Neuronal stem cell (in vitro differentiated cells): ENCODE data around the gene ALDH1L1.

Source experiments
- DNase-seq: peaks from one replicate; pipeline ENCODE4 v3.0.0-alpha.2; 2013; ENCODE audit warnings: low spot score
- H2AFZ ChIP-seq: one replicate; pipeline ENCODE4 v1.6.1; 2013; ENCODE audit warnings: mild to moderate bottlenecking, low read length, inconsistent platforms
- H2AK5ac ChIP-seq: 2 replicates; pipeline ENCODE4 v1.6.1; 2013; ENCODE audit warnings: low read depth, mild to moderate bottlenecking, inconsistent platforms, low read length, moderate library complexity, mixed read lengths
- H2BK120ac ChIP-seq: 2 replicates; pipeline ENCODE4 v1.6.1; 2013; ENCODE audit warnings: low read depth, mild to moderate bottlenecking, inconsistent platforms, low read length, moderate library complexity, mixed read lengths
- H2BK12ac ChIP-seq: one replicate; pipeline ENCODE4 v1.6.1; 2013; ENCODE audit warnings: low read length, inconsistent platforms
- H2BK15ac ChIP-seq: 2 replicates; pipeline ENCODE4 v1.6.1; 2013; ENCODE audit warnings: mild to moderate bottlenecking, low read length, inconsistent platforms, mixed read lengths
- H2BK5ac ChIP-seq: one replicate; pipeline ENCODE4 v1.6.1; 2013; ENCODE audit warnings: inconsistent platforms, mild to moderate bottlenecking, low read length, moderate library complexity
- H3K14ac ChIP-seq: one replicate; pipeline ENCODE4 v1.6.1; 2013; ENCODE audit warnings: low read length, inconsistent platforms
- H3K18ac ChIP-seq: 2 replicates; pipeline ENCODE4 v1.6.1; 2013; ENCODE audit warnings: low read length, inconsistent platforms
- H3K23ac ChIP-seq: 2 replicates; pipeline ENCODE4 v1.6.1; 2013; ENCODE audit warnings: low read depth, mild to moderate bottlenecking, mixed read lengths, low read length, inconsistent platforms; ENCODE audit not compliant: poor library complexity
- H3K27ac ChIP-seq: replicated peaks from 3 replicates; pipeline ENCODE4 v1.5.1; 2013; ENCODE audit warnings: low read length, inconsistent platforms
- H3K27me3 ChIP-seq, 3 experiments: 2 replicates each; pipeline ENCODE4 v1.6.1; 2013; ENCODE audit warnings: low read length in 3 of 3, mild to moderate bottlenecking in 2 of 3, inconsistent platforms in 1 of 3, low read depth in 1 of 3, mixed read lengths in 1 of 3, moderate library complexity in 1 of 3; ENCODE audit not compliant: control insufficient read depth in 3 of 3, insufficient read depth in 3 of 3
- H3K36me3 ChIP-seq, 2 donors: replicated peaks in 1 of 2; 2 replicates each; pipeline ENCODE4 v1.6.1; 2013; ENCODE audit warnings: low read length in 2 of 2; ENCODE audit not compliant: control insufficient read depth in 2 of 2, insufficient read depth in 2 of 2
- H3K4ac ChIP-seq: 2 replicates; pipeline ENCODE4 v1.6.1; 2013; ENCODE audit warnings: inconsistent platforms, mild to moderate bottlenecking, low read length, moderate library complexity
- H3K4me1 ChIP-seq, 2 donors: 1 replicate in 1 of 2; 2 replicates in 1 of 2; pipeline ENCODE4 v1.6.1; 2013; ENCODE audit warnings: low read length in 2 of 2, low read depth in 1 of 2; ENCODE audit not compliant: control insufficient read depth in 2 of 2, insufficient read depth in 1 of 2
- H3K4me2 ChIP-seq: one replicate; pipeline ENCODE4 v1.6.1; 2013; ENCODE audit warnings: mild to moderate bottlenecking, low read length, inconsistent platforms; ENCODE audit not compliant: insufficient read depth, poor library complexity, severe bottlenecking
- H3K4me3 ChIP-seq, 2 donors: 2 replicates each; pipeline ENCODE4 v1.5.1; 2013; ENCODE audit warnings: low read length in 2 of 2, mild to moderate bottlenecking in 2 of 2, inconsistent platforms in 1 of 2, moderate library complexity in 1 of 2
- H3K79me1 ChIP-seq: one replicate; pipeline ENCODE4 v1.6.1; 2013; ENCODE audit warnings: low read depth, mild to moderate bottlenecking, inconsistent platforms, low read length, moderate library complexity
- H3K9ac ChIP-seq: one replicate; pipeline ENCODE4 v1.6.1; 2013; ENCODE audit warnings: mild to moderate bottlenecking, low read depth, low read length, inconsistent platforms; ENCODE audit not compliant: poor library complexity
- H3K9me3 ChIP-seq, 2 donors: replicated peaks in 1 of 2; 2 replicates each; pipeline versions ENCODE3 to v1.6.1; 2013; ENCODE audit warnings: low read length in 2 of 2, mild to moderate bottlenecking in 2 of 2, inconsistent platforms in 1 of 2, low read depth in 1 of 2, mixed read lengths in 1 of 2, moderate library complexity in 1 of 2; ENCODE audit not compliant: control insufficient read depth in 2 of 2, insufficient read depth in 1 of 2
- H4K8ac ChIP-seq: one replicate; pipeline ENCODE4 v1.6.1; 2013; ENCODE audit warnings: low read depth, mild to moderate bottlenecking, inconsistent platforms, low read length, moderate library complexity
- H4K91ac ChIP-seq: one replicate; pipeline ENCODE4 v1.6.1; 2013; ENCODE audit warnings: low read length, low read depth, mild to moderate bottlenecking, inconsistent platforms; ENCODE audit not compliant: poor library complexity
- WGBS, 2 donors: extraction: QIAGEN DNeasy Blood & Tissue Kit; methylation state at CpG; one replicate each; pipeline ENCODE4 v1.1.7; 2013; ENCODE audit warnings: missing lambda C conversion rate in 2 of 2, mixed read lengths in 1 of 2; ENCODE audit not compliant: insufficient read length in 2 of 2, insufficient replicate concordance in 1 of 2; ENCODE audit errors: extremely low coverage in 2 of 2; 5-methylcytosine and 5-hydroxymethylcytosine counted together

Gene ALDH1L1

GRCh38 chr3:126124896-126125295 is 55.5 kb downstream of the ALDH1L1 start:
- Histone ChIP-seq H3K36me3 (no peaks in the 10 kb centered on the region), H4K91ac (no peak overlapping the region), H3K9me3 (no peaks in the 10 kb centered on the region), H2AK5ac (no peak overlapping the region), H3K4me3 (no peak overlapping the region), H3K9ac (no peak overlapping the region), H3K79me1 (no peaks in the 10 kb centered on the region), H2BK15ac (no peak overlapping the region), H3K14ac (no peak overlapping the region), H3K4me1 (peaks cover 0 to 21% of the 10 kb centered on the region in 2 donors), H3K27me3 (peaks cover 0 to 46% (median 0%) of the 10 kb centered on the region in 3 experiments), H2AFZ (no peak overlapping the region), H3K23ac (no peak overlapping the region), H3K4ac (no peak overlapping the region), H2BK5ac (no peak overlapping the region), H3K4me2 (no peak overlapping the region), H3K18ac (no peak overlapping the region), H3K27ac (no peak overlapping the region), H2BK12ac (no peak overlapping the region), H4K8ac (no peak overlapping the region), H2BK120ac (no peak overlapping the region)
- no peak for DNase-seq
- WGBS, 2 donors = no CpG with 5 or more reads among the region's 9 CpGs

- Histone ChIP-seq H3K79me1 (no peaks in the 10 kb centered on the region), H3K27me3 (peaks cover 0 to 45% (median 0%) of the 10 kb centered on the region in 3 experiments), H2BK120ac (no peak overlapping the region), H2AK5ac (no peak overlapping the region), H3K23ac (no peak overlapping the region), H2AFZ (no peak overlapping the region), H4K8ac (no peak overlapping the region), H2BK15ac (no peak overlapping the region), H3K4me2 (no peak overlapping the region), H3K4me1 (peaks cover 0 to 21% of the 10 kb centered on the region in 2 donors), H3K4ac (no peak overlapping the region), H3K36me3 (no peaks in the 10 kb centered on the region), H4K91ac (no peak overlapping the region), H3K9me3 (no peaks in the 10 kb centered on the region), H2BK5ac (no peak overlapping the region), H3K4me3 (no peak overlapping the region), H2BK12ac (no peak overlapping the region), H3K27ac (no peak overlapping the region), H3K9ac (no peak overlapping the region), H3K14ac (no peak overlapping the region), H3K18ac (peak overlapping the region; percentile 35)
- DNase-seq = no peak
- no CpG with 5 or more reads among the region's 10 CpGs for WGBS, 2 donors
These were observed 56.1 kb downstream of the ALDH1L1 start for GRCh38 chr3:126124148-126124868.

- no peak overlapping the region for H3K18ac ChIP-seq
- no peak for DNase-seq
- no peak overlapping the region for H3K4ac ChIP-seq
These were observed 58.8 kb downstream of the ALDH1L1 start for GRCh38 chr3:126121632-126122031.

GRCh38 chr3:126121074-126121473 is 59.3 kb downstream of the ALDH1L1 start:
- H3K4me1 ChIP-seq = peaks cover 0 to 4% of the 10 kb centered on the region in 2 donors
- H2BK12ac ChIP-seq = no peak overlapping the region
- H3K9me3 ChIP-seq = no peaks in the 10 kb centered on the region
- no peak overlapping the region for H3K14ac ChIP-seq
- H4K8ac ChIP-seq = no peak overlapping the region
- H3K4me3 ChIP-seq = no peak overlapping the region
- no peak overlapping the region for H2AK5ac ChIP-seq
- H3K9ac ChIP-seq = no peak overlapping the region
- no peak overlapping the region for H3K23ac ChIP-seq
- no peak overlapping the region for H3K27ac ChIP-seq
- H2BK120ac ChIP-seq = no peak overlapping the region
- no peaks in the 10 kb centered on the region for H3K79me1 ChIP-seq
- no peak overlapping the region for H2BK15ac ChIP-seq
- no peak overlapping the region for H2AFZ ChIP-seq
- H3K27me3 ChIP-seq = peaks cover 0 to 34% (median 0%) of the 10 kb centered on the region in 3 experiments
- no CpG with 5 or more reads among the region's 9 CpGs for WGBS, 2 donors
- H3K4ac ChIP-seq = no peak overlapping the region
- DNase-seq = no peak
- H3K36me3 ChIP-seq = no peaks in the 10 kb centered on the region
- no peak overlapping the region for H3K18ac ChIP-seq
- no peak overlapping the region for H4K91ac ChIP-seq
- H2BK5ac ChIP-seq = no peak overlapping the region
- no peak overlapping the region for H3K4me2 ChIP-seq

More at GRCh38 chr3:126121632-126122031, 58.8 kb downstream of the ALDH1L1 start:
- Histone ChIP-seq H3K27ac (no peak overlapping the region), H2BK12ac (no peak overlapping the region), H2BK15ac (no peak overlapping the region), H3K9ac (no peak overlapping the region), H3K9me3 (no peaks in the 10 kb centered on the region), H2BK120ac (no peak overlapping the region), H3K23ac (no peak overlapping the region), H2AFZ (no peak overlapping the region), H3K4me3 (no peak overlapping the region), H3K4me1 (peaks cover 0 to 9% of the 10 kb centered on the region in 2 donors), H3K14ac (no peak overlapping the region), H4K91ac (peak overlapping the region; percentile 15), H2BK5ac (no peak overlapping the region), H3K79me1 (no peaks in the 10 kb centered on the region), H3K27me3 (peaks cover 0 to 37% (median 0%) of the 10 kb centered on the region in 3 experiments), H2AK5ac (no peak overlapping the region), H3K4me2 (no peak overlapping the region), H3K36me3 (no peaks in the 10 kb centered on the region), H4K8ac (no peak overlapping the region)
- no CpG with 5 or more reads among the region's 4 CpGs for WGBS, 2 donors
